GOT3 (cell line): Measurements from ENCODE around the gene B9D1.

Source experiments
- DNase-seq: peaks from one replicate; lab custom pipeline; 2025; ENCODE audit warnings: mixed read lengths; lab: John Stamatoyannopoulos, UW

The B9D1 gene

DNA sequence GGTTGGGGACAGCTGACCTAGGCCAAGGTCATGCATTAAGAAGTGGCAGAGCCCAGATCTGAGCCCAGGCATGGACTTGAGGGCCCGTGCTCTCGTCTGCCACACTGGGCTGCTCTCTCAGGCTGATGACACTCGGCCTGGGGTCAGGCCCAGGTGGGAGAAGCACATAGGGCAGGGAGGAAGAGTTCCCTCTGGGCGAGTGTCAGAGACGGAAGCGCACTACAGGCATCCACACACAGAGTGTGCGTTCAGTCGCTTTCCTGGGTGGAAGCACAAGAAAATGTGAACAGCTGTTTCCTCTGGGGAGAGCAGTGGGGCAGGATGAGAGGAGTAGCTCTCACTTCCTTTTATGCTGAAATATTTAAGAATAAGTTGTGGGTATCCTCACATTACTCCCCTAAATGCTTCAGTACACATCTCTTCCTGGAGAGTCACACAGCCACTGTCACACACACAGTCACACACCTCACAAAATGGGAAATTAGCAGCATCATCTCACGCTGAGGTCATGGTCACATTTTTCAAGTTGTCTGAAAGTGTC, 59.7 kb downstream of the B9D1 start:
- no peak for DNase-seq

DNA sequence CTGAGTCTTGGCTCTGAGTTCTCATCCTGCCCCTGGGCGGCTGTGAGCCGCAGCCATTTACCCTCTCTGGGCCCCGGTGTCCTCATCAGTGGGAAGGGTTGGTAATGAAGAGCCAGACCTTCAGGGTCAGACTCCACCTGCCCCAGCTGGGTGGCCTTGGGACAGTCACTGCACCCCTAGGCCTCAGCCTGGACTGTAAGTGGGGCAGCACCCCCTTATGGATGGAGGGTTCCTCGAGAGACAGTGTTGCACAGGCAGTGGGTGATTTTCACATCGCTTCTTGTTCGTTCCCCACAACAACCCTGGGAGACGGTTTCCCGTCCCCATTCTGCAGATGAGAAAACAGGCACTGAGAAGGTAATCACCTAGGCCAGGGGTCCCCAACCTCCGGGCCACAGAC, 60.5 kb downstream of the B9D1 start:
- DNase-seq, result no peak

DNA sequence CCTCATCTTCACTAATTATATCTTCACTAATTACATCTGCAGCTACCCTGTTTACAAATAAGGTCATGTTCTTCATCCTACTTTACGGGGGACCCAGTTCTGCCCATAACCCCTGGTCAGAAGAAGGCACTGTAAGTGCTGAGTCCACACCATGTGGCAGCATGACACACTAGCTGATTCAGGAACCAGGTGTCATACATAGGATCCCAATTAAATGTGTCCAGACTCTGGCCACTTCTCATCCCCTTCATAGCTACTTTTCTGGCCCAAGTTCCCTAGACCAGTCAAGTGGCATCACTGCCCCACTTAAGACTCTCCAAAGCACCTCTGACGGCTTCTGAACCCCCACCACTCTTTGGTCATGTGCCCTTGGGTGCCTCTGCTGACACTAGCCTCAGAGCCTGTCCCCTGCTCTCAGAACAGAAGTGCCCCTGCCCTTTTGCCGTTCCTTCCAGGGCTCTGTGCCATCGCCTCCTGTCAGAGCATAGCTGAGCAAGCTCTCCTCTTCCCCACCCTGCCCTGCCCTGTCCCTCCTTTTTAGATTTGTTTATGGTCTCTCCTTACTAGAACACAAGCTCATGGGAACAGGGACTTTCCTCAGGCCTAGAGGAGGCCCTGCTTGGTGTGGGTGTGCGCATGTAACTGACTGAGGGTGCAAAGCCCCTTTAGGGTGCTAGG, 61.1 kb downstream of the B9D1 start:
- no peak for DNase-seq

DNA sequence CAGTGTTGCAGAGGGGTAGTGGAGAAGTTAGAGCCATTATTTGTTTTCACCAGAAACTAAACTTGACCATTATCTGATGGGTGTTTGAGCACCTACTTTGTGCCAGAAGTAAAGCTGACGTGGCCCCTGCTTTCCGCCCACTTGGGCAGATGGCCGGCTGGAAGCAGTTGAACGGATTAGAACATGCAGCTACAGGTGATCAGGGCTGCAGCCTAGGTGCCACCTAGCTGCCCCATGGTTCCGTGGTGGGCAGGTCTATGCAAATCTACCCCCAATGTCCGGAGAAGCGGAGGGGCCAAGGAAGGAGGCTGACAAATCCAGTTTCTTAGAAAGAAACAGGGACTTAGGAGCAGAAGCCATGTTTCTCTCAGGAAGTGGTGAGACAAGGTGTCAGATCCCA, 62.7 kb downstream of the B9D1 start:
- DNase-seq, result no peak

DNA sequence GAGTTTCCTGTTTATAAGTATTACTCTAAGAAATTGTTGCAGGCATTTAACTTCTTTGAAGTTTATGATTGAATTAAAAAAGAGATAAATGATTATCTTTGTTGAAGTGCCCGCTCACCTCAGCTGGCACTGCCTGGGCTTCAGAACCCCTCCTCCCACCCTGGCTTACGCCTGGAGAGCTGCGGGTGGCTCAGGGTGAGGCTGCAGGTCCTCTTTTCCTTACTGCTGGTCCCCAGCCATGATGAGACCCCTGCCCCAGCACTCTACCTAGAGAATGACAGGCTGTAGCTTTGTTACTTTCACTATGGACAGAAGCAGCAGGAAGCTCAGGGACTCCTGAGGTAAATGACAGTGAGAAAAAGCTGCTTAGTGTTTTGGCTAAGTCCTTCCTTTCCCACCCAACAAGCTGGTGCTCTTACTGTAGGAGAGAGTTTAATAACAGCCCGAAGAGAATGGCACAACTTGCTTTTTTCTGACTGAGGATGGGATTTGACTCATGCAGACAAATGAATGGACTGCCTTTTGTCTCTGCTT, 63.2 kb downstream of the B9D1 start:
- DNase-seq, result no peak

DNA sequence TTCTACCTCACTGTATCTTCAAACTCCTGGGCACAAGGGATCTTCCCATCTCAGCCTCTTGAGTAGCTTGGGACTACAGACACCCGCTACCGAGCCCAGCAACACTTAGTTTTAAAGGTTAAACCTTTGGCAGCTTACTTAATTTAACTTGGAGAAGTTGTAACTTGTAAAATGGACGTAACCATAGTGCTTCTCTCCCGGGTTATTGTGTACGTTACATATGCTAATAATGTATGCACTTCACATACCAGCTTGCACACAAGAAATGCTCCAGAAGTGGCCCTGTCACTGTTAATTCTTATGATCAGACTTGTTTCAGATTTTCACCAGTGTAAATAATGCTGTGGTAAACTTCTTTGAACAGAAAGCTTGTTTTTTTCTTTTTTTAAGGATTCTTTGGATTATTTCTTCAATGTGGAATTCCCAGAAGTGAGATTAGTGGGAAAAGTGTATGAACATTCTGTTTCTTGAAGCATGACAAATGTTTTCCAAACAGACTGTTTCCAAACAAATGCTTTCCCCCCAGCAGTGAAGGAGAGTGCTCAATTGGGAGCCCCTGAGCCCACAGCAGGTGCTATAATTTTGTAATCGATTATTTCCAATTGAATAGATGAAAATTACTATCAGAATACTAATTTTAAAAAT, 63.8 kb downstream of the B9D1 start:
- no peak for DNase-seq

DNA sequence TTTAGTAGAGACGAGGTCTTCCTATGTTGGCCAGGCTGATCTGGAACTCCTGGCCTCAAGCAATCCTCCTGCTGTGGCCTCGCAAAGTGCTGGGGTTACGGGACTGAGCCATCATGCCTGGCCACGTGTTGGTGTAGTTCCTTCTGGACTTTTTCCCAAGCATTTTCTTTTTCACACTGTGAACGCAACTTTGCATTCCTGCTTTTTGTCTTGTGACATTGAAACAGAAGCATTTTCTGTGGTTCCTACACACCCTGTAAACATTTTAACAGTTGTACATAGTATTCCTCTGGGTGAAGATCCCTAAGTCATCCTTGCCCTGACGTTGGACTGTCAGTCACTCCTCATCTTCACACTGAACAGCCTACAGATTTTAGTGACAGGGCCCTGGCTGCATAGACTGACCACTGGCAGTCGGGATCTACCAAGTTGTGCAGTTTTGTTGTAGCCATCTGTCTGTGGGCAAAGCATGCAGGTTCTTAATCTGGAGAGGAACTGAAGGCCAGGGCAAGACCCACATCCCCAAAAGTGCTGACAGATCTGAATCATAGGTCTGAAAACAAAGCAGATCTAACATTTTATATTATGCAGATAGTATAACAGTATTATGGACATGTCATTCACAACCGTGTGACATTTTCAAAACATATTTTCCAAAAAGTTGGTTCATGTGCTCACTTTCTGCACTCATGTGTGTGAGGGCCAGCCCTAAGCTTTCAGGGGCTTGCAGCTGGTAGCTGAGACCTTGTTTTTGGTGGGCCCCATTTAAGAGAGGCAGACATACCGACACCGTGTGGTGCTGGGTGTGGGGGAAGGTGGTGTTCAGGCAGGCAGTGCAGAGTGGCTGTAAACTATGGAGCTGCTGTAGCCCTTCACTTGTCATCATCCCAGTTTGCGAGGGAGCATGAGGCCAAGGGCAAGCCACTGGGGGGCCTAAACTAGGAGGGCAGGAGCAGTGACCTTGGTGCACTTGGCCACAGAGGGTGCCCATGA, 65.4 kb downstream of the B9D1 start:
- DNase-seq, result no peak

DNA sequence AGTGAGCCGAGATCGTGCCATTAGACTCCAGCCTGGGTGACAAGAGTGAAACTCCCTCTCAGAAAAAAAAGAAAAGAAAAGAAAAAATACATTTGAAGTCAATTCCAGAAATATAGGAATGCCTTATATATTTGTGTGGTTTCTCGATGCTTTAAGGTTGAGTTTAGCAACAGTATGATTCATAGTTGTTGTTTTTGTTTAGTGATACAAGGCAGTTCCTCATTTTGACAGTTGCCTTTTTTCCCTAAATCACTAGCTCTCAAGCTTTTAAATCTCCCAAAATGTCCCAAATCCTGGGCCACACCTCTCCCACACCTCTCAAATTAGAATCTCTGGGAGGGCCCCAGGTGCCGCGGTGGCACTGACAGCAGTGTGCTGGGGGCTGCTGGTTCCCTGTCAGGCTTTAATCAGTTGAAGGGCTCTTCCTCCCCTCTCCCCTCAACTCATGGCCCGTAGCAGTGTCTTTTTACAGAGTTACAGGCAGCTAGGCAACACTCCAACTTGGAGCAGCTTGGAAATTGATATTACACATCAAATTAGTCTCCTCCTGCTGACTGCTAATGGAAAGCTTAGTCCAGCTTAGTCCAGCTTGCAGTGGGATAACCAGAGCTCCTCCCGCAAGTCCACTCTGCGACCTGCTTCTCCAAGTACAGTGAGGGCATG, 66.9 kb downstream of the B9D1 start:
- no peak for DNase-seq

DNA sequence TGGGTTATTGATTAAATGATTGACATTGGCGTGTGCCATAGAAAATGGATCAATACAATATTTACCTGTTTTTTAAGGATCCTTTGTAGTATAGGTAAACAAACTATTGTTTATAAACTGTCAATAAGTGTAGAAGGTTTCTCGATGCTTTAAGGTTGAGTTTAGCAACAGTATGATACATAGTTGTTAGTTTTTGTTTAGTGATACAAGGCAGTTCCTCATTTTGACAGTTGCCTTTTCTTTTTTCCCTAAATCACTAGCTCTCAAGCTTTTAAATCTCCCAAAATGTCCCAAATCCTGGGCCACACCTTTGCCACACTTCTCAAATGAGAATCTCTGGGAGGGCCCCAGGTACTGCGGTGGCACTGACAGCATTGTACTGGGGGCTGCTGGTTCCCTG, 68.1 kb downstream of the B9D1 start:
- DNase-seq, result no peak
